Upper lobe of left lung (tissue), 6 donors: Measurements from ENCODE around the gene VMP1. TPM values are rescaled to one million over a fixed set of nuclear protein-coding genes. Genes with fewer than 3 reads are reported as not detected.
"Not testable (repeated sequence)": the region's sequence is repeated elsewhere in the genome, so short reads cannot be mapped to it uniquely, and the experiment has no call there.

ENCODE experiments used
- ATAC-seq, 2 donors: fragments of 200-7000 bp; cut with Tn5 transposase; one replicate each; pipeline ENCODE4 v1.9.1; 2022; ENCODE audit warnings: mild to moderate bottlenecking in 2 of 2, moderate library complexity in 2 of 2; ENCODE audit not compliant: low FRiP score in 2 of 2
- DNase-seq, 2 donors: peaks; one replicate each; pipeline ENCODE4 v3.0.0-alpha.2; 2019 to 2020
- H3K27ac ChIP-seq, 4 donors: fragments of 200-600 bp; sonication (generic); one replicate each; pipeline ENCODE4 v1.5.1; 2016 to 2019
- H3K27me3 ChIP-seq, 4 donors: fragments of 200-600 bp; sonication (generic); one replicate each; pipeline ENCODE4 v1.5.1; 2017 to 2019
- H3K36me3 ChIP-seq, 4 donors: fragments of 200-600 bp; sonication (generic); one replicate each; pipeline ENCODE4 v1.5.1; 2016 to 2019
- H3K4me1 ChIP-seq, 4 donors: fragments of 200-600 bp; sonication (generic); one replicate each; pipeline ENCODE4 v1.5.1; 2018 to 2019
- H3K4me3 ChIP-seq, 4 donors: fragments of 200-600 bp; sonication (generic); one replicate each; pipeline ENCODE4 v1.5.1; 2017 to 2019; ENCODE audit warnings: mild to moderate bottlenecking in 2 of 4, moderate library complexity in 1 of 4
- H3K9me3 ChIP-seq, 4 donors: fragments of 200-600 bp; sonication (generic); one replicate each; pipeline ENCODE4 v1.5.1; 2018 to 2019
- EP300 ChIP-seq, 4 donors: sonication (generic); formaldehyde crosslinking; IDR thresholded peaks; one replicate each; pipeline ENCODE4 v1.5.1; 2017; ENCODE audit warnings: antibody characterized with exemption in 4 of 4, control low read depth in 2 of 4
- POLR2A ChIP-seq, 4 donors: fragments of 450-650 bp; IDR thresholded peaks; one replicate each; pipeline ENCODE4 v1.5.1; 2016 to 2017; ENCODE audit warnings: antibody characterized with exemption in 4 of 4, mild to moderate bottlenecking in 2 of 4
- POLR2AphosphoS5 ChIP-seq, 2 donors: sonication (generic); formaldehyde crosslinking; IDR thresholded peaks; one replicate each; pipeline ENCODE4 v1.5.1; 2017; ENCODE audit warnings: antibody characterized with exemption in 2 of 2
- WGBS, 2 donors: methylation state at CpG; one replicate each; pipeline ENCODE4 v1.1.5; 2017 to 2018; 5-methylcytosine and 5-hydroxymethylcytosine counted together
- total RNA-seq, 6 donors: library from RNA; depleted of rRNA in 4 of 6; stranded (reverse); fragments of >200 nt in 4 of 6; gene quantifications; one replicate each; pipeline versions ENCODE4 v1.1.0 to v1.2.1, GENCODE V29; 2016 to 2021
- TF ChIP-seq, protein P1 (sequence below), 6 experiments: fragments of 450-650 bp in 4 of 6; fragments of 200-600 bp in 2 of 6; sonication (generic) in 2 of 6; IDR thresholded peaks; one replicate each; pipeline ENCODE4 v1.5.1; 2016 to 2019; ENCODE audit warnings: antibody characterized with exemption in 6 of 6
- donor health status: DM: no; HTN: no; CAD: no; lungs with moderate emphysema.
- donor health status: DM: no; HTN: yes; CAD: no; lungs with severe emphysema.

Gene VMP1
- total RNA-seq, 6 donors from 2014 or later: 124 to 246 (median 181) TPM

DNA sequence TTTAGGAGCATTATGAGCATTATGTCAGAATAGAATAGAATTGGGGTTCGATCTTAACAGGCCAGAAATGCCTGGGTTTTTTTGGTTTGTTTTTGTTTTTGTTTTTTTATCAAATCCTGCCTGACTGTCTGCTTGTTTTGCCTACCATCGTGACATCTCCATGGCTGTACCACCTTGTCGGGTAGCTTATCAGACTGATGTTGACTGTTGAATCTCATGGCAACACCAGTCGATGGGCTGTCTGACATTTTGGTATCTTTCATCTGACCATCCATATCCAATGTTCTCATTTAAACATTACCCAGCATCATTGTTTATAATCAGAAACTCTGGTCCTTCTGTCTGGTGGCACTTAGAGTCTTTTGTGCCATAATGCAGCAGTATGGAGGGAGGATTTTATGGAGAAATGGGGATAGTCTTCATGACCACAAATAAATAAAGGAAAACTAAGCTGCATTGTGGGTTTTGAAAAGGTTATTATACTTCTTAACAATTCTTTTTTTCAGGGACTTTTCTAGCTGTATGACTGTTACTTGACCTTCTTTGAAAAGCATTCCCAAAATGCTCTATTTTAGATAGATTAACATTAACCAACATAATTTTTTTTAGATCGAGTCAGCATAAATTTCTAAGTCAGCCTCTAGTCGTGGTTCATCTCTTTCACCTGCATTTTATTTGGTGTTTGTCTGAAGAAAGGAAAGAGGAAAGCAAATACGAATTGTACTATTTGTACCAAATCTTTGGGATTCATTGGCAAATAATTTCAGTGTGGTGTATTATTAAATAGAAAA is 133.8 kb downstream of the VMP1 start:
- 44 to 49% methylated on average over 7 of the region's 7 CpGs for WGBS, 2 donors
- TF ChIP-seq POLR2AphosphoS5 (IDR thresholded peaks at IDR 0.05) (peak in 1 of 2 donors; percentile 58), POLR2A (IDR thresholded peaks at IDR 0.05) (peak in 1 of 4 donors; percentile 29)

DNA sequence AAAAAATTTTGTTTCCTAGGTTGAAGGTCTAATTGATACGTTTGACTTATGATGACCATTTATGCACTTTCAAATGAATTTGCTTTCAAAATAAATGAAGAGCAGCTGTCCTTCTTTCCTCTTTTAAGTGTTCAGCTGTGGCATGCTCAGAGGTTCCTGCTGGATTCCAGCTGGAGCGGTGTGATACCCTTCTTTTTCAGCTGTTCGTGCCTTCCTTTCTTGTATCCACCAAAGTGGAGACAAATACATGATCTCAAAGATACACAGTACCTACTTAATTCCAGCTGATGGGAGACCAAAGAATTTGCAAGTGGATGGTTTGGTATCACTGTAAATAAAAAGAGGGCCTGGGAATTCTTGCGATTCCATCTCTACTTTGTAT is 134.4 kb downstream of the VMP1 start:
- WGBS, 2 donors: 66 to 77% methylated on average over 4 of the region's 4 CpGs
- peak in 1 of 2 donors; percentile 10 for DNase-seq
- peaks cover 24 to 66% (median 43%) of the 10 kb centered on the region in 4 donors for H3K4me1 ChIP-seq

More for the DNA sequence above, 133.8 kb downstream of the VMP1 start:
- peak in 1 of 2 donors; percentile 20 for DNase-seq
- H3K27me3 ChIP-seq, ATAC-seq, H3K9me3 ChIP-seq: not testable (repeated sequence)
- Histone ChIP-seq H3K4me3 (peak overlapping the region in 3 of 4 donors; percentile 44 to 66 (median 52)), H3K4me1 (peaks cover 24 to 66% (median 43%) of the 10 kb centered on the region in 4 donors), H3K27ac (peak overlapping the region; percentile 93 to 96 (median 93)), H3K36me3 (peaks cover 0 to 38% (median 5%) of the 10 kb centered on the region in 4 donors)

DNA sequence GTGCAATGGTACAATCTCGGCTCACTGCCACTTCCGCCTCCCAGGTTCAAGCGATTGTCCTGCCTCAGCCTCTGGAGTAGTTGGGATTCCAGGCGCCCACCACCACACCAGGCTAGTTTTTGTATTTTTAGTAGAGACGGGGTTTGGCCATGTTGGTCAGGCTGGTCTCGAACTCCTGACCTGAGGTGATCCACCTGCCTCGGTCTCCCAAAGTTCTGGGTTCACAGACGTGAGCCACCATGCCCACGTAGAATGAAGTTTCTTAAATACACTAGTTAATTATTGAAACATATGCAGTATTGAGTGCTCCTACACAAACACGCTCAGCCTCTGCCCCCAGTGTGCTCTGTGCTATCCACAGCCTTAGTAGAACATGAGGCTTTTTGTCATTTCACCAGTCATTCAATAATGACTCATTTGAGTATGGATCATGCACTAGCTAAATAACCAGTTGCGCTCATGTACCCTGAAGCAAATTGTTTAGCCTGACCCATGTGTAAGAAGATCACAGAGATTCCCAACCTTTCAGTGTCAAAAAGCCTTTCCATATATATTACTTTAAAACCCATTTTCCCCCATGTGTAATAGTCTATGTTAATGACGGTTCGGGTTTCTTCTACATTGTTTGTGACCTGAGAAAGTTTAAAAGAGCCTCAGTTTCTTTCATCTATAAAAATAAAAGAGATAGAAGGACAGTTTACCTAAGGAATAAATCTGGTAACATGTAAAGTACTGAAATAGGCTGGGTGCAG is 135.6 kb downstream of the VMP1 start:
- Histone ChIP-seq H3K9me3 (no peaks in the 10 kb centered on the region), H3K27me3 (no peaks in the 10 kb centered on the region), H3K4me1 (peaks cover 31 to 73% (median 49%) of the 10 kb centered on the region in 4 donors), H3K4me3 (peak overlapping the region in 2 of 4 donors; percentile 52 to 66), H3K36me3 (peaks cover 0 to 38% (median 5%) of the 10 kb centered on the region in 4 donors), H3K27ac (peak overlapping the region; percentile 93 to 96 (median 93))
- DNase-seq: peak in 1 of 2 donors; percentile 43
- peak; percentile 8 to 54 for ATAC-seq
- 79 to 82% methylated on average over 13 of the region's 13 CpGs for WGBS, 2 donors
- TF ChIP-seq EP300 (IDR thresholded peaks at IDR 0.05) (peak in 1 of 4 donors; percentile 32), POLR2AphosphoS5 (IDR thresholded peaks at IDR 0.05) (peak; percentile 39 to 88), POLR2A (IDR thresholded peaks at IDR 0.05) (peak in 3 of 4 donors; percentile 30 to 70 (median 35))
- TF ChIP-seq, protein P1, sequence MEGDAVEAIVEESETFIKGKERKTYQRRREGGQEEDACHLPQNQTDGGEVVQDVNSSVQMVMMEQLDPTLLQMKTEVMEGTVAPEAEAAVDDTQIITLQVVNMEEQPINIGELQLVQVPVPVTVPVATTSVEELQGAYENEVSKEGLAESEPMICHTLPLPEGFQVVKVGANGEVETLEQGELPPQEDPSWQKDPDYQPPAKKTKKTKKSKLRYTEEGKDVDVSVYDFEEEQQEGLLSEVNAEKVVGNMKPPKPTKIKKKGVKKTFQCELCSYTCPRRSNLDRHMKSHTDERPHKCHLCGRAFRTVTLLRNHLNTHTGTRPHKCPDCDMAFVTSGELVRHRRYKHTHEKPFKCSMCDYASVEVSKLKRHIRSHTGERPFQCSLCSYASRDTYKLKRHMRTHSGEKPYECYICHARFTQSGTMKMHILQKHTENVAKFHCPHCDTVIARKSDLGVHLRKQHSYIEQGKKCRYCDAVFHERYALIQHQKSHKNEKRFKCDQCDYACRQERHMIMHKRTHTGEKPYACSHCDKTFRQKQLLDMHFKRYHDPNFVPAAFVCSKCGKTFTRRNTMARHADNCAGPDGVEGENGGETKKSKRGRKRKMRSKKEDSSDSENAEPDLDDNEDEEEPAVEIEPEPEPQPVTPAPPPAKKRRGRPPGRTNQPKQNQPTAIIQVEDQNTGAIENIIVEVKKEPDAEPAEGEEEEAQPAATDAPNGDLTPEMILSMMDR (IDR thresholded peaks at IDR 0.05): no peak

More for the DNA sequence above, 134.4 kb downstream of the VMP1 start:
- H3K4me3 ChIP-seq: peak overlapping the region in 2 of 4 donors; percentile 52 to 66
- H3K27ac ChIP-seq: peak overlapping the region; percentile 93 to 96 (median 93)
- ATAC-seq, H3K9me3 ChIP-seq, H3K27me3 ChIP-seq: not testable (repeated sequence)
- peaks cover 0 to 38% (median 5%) of the 10 kb centered on the region in 4 donors for H3K36me3 ChIP-seq

DNA sequence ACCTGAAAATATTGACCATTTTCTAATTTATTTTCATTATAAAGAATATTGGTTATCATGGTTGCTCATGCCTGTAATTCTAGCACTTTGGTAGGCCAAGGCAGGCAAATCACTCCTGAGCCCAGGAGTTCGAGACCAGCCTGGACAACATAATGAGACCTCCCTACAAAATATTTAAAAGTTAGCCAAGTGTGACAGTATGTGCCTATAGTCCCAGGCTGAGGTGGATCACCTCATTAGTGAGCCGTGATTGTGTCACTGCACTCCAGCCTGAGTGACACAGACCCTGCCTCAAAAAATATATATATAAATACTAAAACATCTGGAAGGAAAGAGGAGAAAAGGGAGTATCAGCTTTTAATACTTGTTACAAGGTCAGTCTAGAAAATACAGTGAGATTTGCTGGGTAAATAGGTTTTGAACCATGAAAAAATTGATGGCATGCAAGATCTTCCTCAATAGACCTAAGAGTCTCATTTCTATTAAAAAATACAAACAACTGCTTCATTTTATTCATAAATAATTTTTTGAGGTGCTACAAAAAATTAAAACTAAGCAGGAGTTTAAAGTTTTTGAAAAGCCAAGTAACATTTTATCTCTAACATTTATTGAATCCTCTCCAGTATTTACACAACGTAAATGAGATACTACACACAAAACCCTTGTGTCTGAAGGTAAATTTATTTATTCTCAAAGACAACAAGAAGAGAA is 137.6 kb downstream of the VMP1 start:
- no peaks in the 10 kb centered on the region for H3K27me3 ChIP-seq
- H3K9me3 ChIP-seq: no peaks in the 10 kb centered on the region
- ATAC-seq (no peak), DNase-seq (peak in 1 of 2 donors; percentile 20)
- 73 to 80% methylated on average over 3 of the region's 3 CpGs for WGBS, 2 donors
- H3K36me3 ChIP-seq: peaks cover 0 to 25% (median 3%) of the 10 kb centered on the region in 4 donors
- peaks cover 43 to 85% (median 60%) of the 10 kb centered on the region in 4 donors for H3K4me1 ChIP-seq
- peak in 1 of 2 donors; percentile 20 for TF ChIP-seq POLR2AphosphoS5 (IDR thresholded peaks at IDR 0.05)
- TF ChIP-seq EP300 (IDR thresholded peaks at IDR 0.05): no peak
- TF ChIP-seq, protein P1 (IDR thresholded peaks at IDR 0.05): no peak
- peak overlapping the region; percentile 83 to 93 (median 88) for H3K27ac ChIP-seq
- H3K4me3 ChIP-seq: no peak overlapping the region

DNA sequence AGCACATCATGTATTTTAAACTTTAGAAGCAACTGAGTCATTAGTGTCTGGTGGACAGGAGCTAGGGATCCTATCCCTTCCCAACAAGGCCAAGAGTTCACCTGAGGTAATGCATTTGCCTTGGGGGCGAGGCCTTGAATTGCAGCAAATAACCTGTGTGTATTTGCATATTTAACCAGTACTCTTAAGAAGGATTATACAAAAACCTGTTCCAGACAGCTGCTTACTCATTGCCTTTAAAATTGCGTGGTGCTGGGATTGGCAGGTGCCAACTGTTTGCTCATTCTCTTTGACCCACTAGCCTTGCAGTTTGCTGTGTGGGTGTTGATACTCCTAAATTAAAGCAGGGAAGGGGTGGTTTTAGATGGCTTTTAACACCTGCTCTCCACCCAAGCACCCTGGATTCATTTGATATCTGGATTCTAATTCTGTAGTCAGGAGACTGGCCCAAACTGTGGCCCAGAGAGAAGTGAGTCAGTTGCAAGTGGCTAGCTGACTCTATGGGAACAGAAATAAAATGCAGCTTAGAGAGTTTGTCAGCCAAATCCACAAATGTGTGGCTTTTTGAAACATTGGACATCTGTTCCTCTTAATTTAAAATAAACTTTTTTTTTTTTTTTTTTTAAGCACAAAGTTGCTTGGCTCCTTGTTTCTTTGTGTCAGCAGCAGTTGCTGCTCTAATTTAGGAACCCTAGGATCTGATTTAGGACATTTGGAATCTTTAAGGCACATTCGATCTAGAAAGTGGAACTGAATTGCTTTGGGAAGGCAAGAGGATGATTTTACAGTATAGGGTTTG is 138.3 kb downstream of the VMP1 start:
- Histone ChIP-seq H3K27me3 (no peaks in the 10 kb centered on the region), H3K27ac (peak overlapping the region; percentile 83 to 93 (median 88)), H3K9me3 (no peaks in the 10 kb centered on the region), H3K36me3 (peaks cover 0 to 18% (median 0%) of the 10 kb centered on the region in 4 donors), H3K4me1 (peaks cover 44 to 78% (median 60%) of the 10 kb centered on the region in 4 donors), H3K4me3 (peak overlapping the region in 1 of 4 donors; percentile 8)
- ATAC-seq (peak; percentile 22 to 81), DNase-seq (peak in 1 of 2 donors; percentile 74)
- peak; percentile 24 to 72 for TF ChIP-seq POLR2AphosphoS5 (IDR thresholded peaks at IDR 0.05)
- TF ChIP-seq, protein P1 (IDR thresholded peaks at IDR 0.05): peak in 1 of 6 experiments; percentile 22
- TF ChIP-seq POLR2A (IDR thresholded peaks at IDR 0.05): peak in 1 of 4 donors; percentile 41
- peak in 2 of 4 donors; percentile 4 to 60 for TF ChIP-seq EP300 (IDR thresholded peaks at IDR 0.05)
- 27 to 52% methylated on average over 3 of the region's 3 CpGs for WGBS, 2 donors
